Liver (tissue), 9 donors: ENCODE measurements around the gene DST. TPM values are rescaled to one million over a fixed set of nuclear protein-coding genes. Genes with fewer than 3 reads are reported as not detected.

Source experiments
- DNase-seq: peaks from one replicate; pipeline ENCODE4 v3.0.0-alpha.2; 2017; ENCODE audit warnings: low spot score
- H3K27ac ChIP-seq, 2 donors: one replicate each; pipeline ENCODE4 v1.7.0; 2013; ENCODE audit warnings: inconsistent platforms in 2 of 2, low read length in 2 of 2, control low read depth in 1 of 2, low read depth in 1 of 2, mild to moderate bottlenecking in 1 of 2
- H3K27me3 ChIP-seq, 4 donors: one replicate each; pipeline versions ENCODE4 v1.6.1 to v1.7.0; 2013; ENCODE audit warnings: low read length in 3 of 4, inconsistent platforms in 1 of 4, mild to moderate bottlenecking in 1 of 4, moderate library complexity in 1 of 4; ENCODE audit not compliant: control insufficient read depth in 4 of 4, insufficient read depth in 4 of 4
- H3K36me3 ChIP-seq, 4 donors: one replicate each; pipeline versions ENCODE4 v1.6.1 to v1.7.0; 2013; ENCODE audit warnings: low read length in 3 of 4, mild to moderate bottlenecking in 3 of 4, low read depth in 1 of 4, moderate library complexity in 1 of 4; ENCODE audit not compliant: control insufficient read depth in 4 of 4, insufficient read depth in 3 of 4
- H3K4me1 ChIP-seq, 4 donors: one replicate each; pipeline versions ENCODE4 v1.6.1 to v1.7.0; 2013; ENCODE audit warnings: low read length in 3 of 4, mild to moderate bottlenecking in 3 of 4, moderate library complexity in 1 of 4; ENCODE audit not compliant: control insufficient read depth in 4 of 4, insufficient read depth in 4 of 4
- H3K4me3 ChIP-seq, 3 donors: one replicate each; pipeline versions ENCODE4 v1.6.1 to v1.7.0; 2013; ENCODE audit warnings: low read length in 3 of 3, control low read depth in 1 of 3, low read depth in 1 of 3, mild to moderate bottlenecking in 1 of 3
- H3K9ac ChIP-seq, 2 donors: one replicate each; pipeline ENCODE4 v1.7.0; 2013; ENCODE audit warnings: low read length in 2 of 2, mild to moderate bottlenecking in 2 of 2, moderate library complexity in 2 of 2, control low read depth in 1 of 2, low read depth in 1 of 2
- H3K9me3 ChIP-seq, 4 donors: one replicate each; pipeline versions ENCODE4 v1.6.1 to v1.7.0; 2013; ENCODE audit warnings: low read length in 3 of 4; ENCODE audit not compliant: control insufficient read depth in 4 of 4
- FOXA1 ChIP-seq: IDR thresholded peaks from 2 replicates; pipeline ENCODE4 v1.6.1; 2016; ENCODE audit warnings: antibody characterized with exemption
- FOXA2 ChIP-seq: IDR thresholded peaks from 2 replicates; pipeline ENCODE4 v1.6.1; 2016; ENCODE audit warnings: antibody characterized with exemption
- GABPA ChIP-seq, 2 donors: IDR thresholded peaks in 1 of 2; conservative IDR thresholded peaks in 1 of 2; 2 replicates each; pipeline ENCODE4 v1.6.1; 2016; ENCODE audit warnings: antibody characterized with exemption in 2 of 2, mild to moderate bottlenecking in 1 of 2, moderate library complexity in 1 of 2
- HNF4A ChIP-seq, 2 donors: conservative IDR thresholded peaks; 2 replicates each; pipeline ENCODE4 v1.6.1; 2016; ENCODE audit warnings: antibody characterized with exemption in 2 of 2, mild to moderate bottlenecking in 2 of 2
- HNF4G ChIP-seq: IDR thresholded peaks from 2 replicates; pipeline ENCODE4 v1.6.1; 2016; ENCODE audit warnings: antibody characterized with exemption
- NR2F2 ChIP-seq: IDR thresholded peaks from 2 replicates; pipeline ENCODE4 v1.6.1; 2016; ENCODE audit warnings: antibody characterized with exemption
- RAD21 ChIP-seq, 2 donors: IDR thresholded peaks; 2 replicates each; pipeline ENCODE4 v1.6.1; 2016; ENCODE audit warnings: antibody characterized with exemption in 2 of 2, mild to moderate bottlenecking in 2 of 2
- RXRA ChIP-seq, 2 donors: IDR thresholded peaks; 2 replicates each; pipeline ENCODE4 v1.6.1; 2017 to 2018; ENCODE audit warnings: antibody characterized with exemption in 2 of 2, mild to moderate bottlenecking in 1 of 2
- SP1 ChIP-seq: IDR thresholded peaks from 2 replicates; pipeline ENCODE4 v1.6.1; 2018; ENCODE audit warnings: antibody characterized with exemption, mild to moderate bottlenecking
- TAF1 ChIP-seq: conservative IDR thresholded peaks from 2 replicates; pipeline ENCODE4 v1.6.1; 2016; ENCODE audit warnings: antibody characterized with exemption, mild to moderate bottlenecking
- WGBS: extraction: QIAGEN DNeasy Blood & Tissue Kit; methylation state at CpG from one replicate; pipeline ENCODE4 v1.1.7; 2013; 5-methylcytosine and 5-hydroxymethylcytosine counted together
- polyA plus RNA-seq, 2 donors: library from polyadenylated mRNA; stranded (reverse) in 1 of 2; unstranded in 1 of 2; fragments of 200-250 nt in 1 of 2; fragments of >200 nt in 1 of 2; fragmentation: Nextera tagmentation in 1 of 2; extraction: Ambion mirVana in 1 of 2; gene quantifications; one replicate each; pipeline versions ENCODE4 v1.2.1 to v1.2.3, GENCODE V29; 2013 to 2015
- total RNA-seq, 2 donors: library from RNA; depleted of rRNA; stranded (reverse); fragments of >200 nt; gene quantifications; one replicate each; pipeline ENCODE4 v1.2.3, GENCODE V29; 2014
- TF ChIP-seq, protein P1 (sequence below): IDR thresholded peaks from 2 replicates; pipeline ENCODE4 v1.6.1; 2016; ENCODE audit warnings: antibody characterized with exemption, mild to moderate bottlenecking
- TF ChIP-seq, protein P2 (sequence below): fragments of 150-350 bp; IDR thresholded peaks from 2 replicates; pipeline ENCODE4 v1.5.1; 2017; ENCODE audit warnings: improper control_type of control experiment, low read depth, low read length; ENCODE audit not compliant: missing input control
- TF ChIP-seq, protein P3 (sequence below): IDR thresholded peaks from 2 replicates; pipeline ENCODE4 v1.6.1; 2016; ENCODE audit warnings: antibody characterized with exemption
- donor health status: healthy.
- donor health status: healthy.
- donor health status: healthy.
- donor health status: healthy.
- donor health status: healthy.

The DST gene
- total and polyA plus RNA-seq, 4 donors = 30.5 to 234 (median 86.7) TPM

DNA sequence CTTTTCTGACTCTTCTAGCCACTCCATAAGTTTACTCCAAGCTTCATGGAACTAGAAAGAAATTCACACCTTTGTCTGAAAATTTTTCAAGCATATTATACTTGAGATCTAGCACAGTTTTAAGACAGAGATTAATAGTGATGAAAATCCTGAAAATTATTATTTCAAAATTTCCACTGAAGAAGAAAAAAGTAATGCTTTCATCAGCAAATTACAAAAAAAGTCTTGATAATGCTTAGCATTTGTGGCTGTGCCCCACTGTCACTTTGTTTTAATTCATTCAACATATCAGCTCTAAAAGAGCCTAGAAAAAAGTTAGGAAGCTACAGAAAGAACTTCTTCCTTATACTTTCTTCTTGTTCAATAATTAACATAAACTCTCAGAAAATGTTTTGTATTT lies 153.1 kb downstream of the DST start (continued):
- TF ChIP-seq, protein P1, sequence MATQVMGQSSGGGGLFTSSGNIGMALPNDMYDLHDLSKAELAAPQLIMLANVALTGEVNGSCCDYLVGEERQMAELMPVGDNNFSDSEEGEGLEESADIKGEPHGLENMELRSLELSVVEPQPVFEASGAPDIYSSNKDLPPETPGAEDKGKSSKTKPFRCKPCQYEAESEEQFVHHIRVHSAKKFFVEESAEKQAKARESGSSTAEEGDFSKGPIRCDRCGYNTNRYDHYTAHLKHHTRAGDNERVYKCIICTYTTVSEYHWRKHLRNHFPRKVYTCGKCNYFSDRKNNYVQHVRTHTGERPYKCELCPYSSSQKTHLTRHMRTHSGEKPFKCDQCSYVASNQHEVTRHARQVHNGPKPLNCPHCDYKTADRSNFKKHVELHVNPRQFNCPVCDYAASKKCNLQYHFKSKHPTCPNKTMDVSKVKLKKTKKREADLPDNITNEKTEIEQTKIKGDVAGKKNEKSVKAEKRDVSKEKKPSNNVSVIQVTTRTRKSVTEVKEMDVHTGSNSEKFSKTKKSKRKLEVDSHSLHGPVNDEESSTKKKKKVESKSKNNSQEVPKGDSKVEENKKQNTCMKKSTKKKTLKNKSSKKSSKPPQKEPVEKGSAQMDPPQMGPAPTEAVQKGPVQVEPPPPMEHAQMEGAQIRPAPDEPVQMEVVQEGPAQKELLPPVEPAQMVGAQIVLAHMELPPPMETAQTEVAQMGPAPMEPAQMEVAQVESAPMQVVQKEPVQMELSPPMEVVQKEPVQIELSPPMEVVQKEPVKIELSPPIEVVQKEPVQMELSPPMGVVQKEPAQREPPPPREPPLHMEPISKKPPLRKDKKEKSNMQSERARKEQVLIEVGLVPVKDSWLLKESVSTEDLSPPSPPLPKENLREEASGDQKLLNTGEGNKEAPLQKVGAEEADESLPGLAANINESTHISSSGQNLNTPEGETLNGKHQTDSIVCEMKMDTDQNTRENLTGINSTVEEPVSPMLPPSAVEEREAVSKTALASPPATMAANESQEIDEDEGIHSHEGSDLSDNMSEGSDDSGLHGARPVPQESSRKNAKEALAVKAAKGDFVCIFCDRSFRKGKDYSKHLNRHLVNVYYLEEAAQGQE = no peak
- TF ChIP-seq TAF1 = no peak
- TF ChIP-seq HNF4G = no peak
- TF ChIP-seq FOXA2 = no peak

DNA sequence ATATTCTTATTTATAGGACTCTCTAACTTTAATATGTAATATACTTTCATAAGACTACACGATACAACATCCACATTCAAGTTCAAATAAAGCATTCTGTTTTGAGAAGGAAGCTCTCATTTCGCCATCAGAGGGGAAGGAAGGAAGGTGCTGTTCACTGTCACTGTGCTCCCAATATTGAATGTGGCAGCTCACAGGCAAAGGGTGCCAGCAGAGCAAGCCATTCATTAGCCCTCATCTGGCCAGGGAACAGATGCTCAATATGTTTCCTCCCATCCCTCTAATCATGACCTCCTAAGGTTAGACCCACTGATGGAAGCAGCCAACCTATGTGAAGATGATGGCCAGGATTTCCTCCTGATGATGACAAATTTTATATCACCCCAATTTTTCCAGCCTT lies 154.4 kb downstream of the DST start:
- no peak for TF ChIP-seq FOXA1
- no peak for TF ChIP-seq FOXA2
- no peak overlapping the region for H3K9ac ChIP-seq
- no peak overlapping the region for H3K4me3 ChIP-seq
- H3K4me1 ChIP-seq = peaks cover 0 to 7% (median 3%) of the 10 kb centered on the region in 4 donors
- 90% methylated on average over 2 of the region's 2 CpGs for WGBS
- H3K9me3 ChIP-seq = no peaks in the 10 kb centered on the region
- peaks cover 1 to 49% (median 42%) of the 10 kb centered on the region in 4 donors for H3K36me3 ChIP-seq
- DNase-seq = no peak
- H3K27me3 ChIP-seq = no peaks in the 10 kb centered on the region
- H3K27ac ChIP-seq = no peak overlapping the region

DNA sequence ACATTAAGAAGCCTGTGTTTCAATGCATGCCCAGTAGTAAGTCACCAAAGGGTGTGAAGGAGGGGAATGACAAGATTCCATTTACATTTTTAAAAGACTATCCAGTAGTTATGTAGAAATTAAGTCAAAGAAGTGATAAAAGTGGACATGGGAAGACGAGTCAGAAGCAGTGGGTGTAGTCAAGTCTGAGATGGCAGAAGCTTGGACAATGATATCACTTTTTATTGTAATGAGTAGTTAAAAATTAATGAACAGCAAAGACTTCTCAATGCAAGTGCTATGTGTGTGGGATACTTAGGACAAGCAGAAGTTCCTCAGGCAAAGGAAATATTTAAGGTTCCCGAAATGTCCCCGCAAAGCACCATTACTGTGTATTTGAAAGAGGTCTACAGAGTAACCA lies 156.0 kb downstream of the DST start:
- 93% methylated on average over 3 of the region's 3 CpGs for WGBS
- Histone ChIP-seq H3K9ac (no peak overlapping the region), H3K36me3 (peaks cover 1 to 45% (median 33%) of the 10 kb centered on the region in 4 donors), H3K27me3 (no peaks in the 10 kb centered on the region), H3K4me1 (peaks cover 2 to 18% (median 11%) of the 10 kb centered on the region in 4 donors), H3K9me3 (no peaks in the 10 kb centered on the region), H3K4me3 (no peak overlapping the region), H3K27ac (no peak overlapping the region)
- DNase-seq = no peak
- no peak for TF ChIP-seq GABPA (IDR thresholded peaks at IDR 0.05 in 1 of 2, conservative IDR thresholded peaks at IDR 0.05 in 1 of 2)
- TF ChIP-seq, protein P2, sequence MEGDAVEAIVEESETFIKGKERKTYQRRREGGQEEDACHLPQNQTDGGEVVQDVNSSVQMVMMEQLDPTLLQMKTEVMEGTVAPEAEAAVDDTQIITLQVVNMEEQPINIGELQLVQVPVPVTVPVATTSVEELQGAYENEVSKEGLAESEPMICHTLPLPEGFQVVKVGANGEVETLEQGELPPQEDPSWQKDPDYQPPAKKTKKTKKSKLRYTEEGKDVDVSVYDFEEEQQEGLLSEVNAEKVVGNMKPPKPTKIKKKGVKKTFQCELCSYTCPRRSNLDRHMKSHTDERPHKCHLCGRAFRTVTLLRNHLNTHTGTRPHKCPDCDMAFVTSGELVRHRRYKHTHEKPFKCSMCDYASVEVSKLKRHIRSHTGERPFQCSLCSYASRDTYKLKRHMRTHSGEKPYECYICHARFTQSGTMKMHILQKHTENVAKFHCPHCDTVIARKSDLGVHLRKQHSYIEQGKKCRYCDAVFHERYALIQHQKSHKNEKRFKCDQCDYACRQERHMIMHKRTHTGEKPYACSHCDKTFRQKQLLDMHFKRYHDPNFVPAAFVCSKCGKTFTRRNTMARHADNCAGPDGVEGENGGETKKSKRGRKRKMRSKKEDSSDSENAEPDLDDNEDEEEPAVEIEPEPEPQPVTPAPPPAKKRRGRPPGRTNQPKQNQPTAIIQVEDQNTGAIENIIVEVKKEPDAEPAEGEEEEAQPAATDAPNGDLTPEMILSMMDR = no peak
- no peak for TF ChIP-seq FOXA1
- TF ChIP-seq SP1 = no peak
- no peak for TF ChIP-seq RXRA (IDR thresholded peaks at IDR 0.05)
- TF ChIP-seq NR2F2 = no peak
- TF ChIP-seq RAD21 (IDR thresholded peaks at IDR 0.05) = no peak
- TF ChIP-seq, protein P3, sequence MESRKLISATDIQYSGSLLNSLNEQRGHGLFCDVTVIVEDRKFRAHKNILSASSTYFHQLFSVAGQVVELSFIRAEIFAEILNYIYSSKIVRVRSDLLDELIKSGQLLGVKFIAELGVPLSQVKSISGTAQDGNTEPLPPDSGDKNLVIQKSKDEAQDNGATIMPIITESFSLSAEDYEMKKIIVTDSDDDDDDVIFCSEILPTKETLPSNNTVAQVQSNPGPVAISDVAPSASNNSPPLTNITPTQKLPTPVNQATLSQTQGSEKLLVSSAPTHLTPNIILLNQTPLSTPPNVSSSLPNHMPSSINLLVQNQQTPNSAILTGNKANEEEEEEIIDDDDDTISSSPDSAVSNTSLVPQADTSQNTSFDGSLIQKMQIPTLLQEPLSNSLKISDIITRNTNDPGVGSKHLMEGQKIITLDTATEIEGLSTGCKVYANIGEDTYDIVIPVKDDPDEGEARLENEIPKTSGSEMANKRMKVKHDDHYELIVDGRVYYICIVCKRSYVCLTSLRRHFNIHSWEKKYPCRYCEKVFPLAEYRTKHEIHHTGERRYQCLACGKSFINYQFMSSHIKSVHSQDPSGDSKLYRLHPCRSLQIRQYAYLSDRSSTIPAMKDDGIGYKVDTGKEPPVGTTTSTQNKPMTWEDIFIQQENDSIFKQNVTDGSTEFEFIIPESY = no peak
- TF ChIP-seq HNF4A (conservative IDR thresholded peaks at IDR 0.05) = no peak
